Fibroblast of lung (primary cell): ENCODE measurements around the gene RGS16. TPM values are rescaled to one million over a fixed set of nuclear protein-coding genes. Genes with fewer than 3 reads are reported as not detected.

Experiments used
- DNase-seq, 2 donors: peaks; one replicate each; pipeline versions ENCODE4 v3.0.0 to v3.0.0-alpha.2; 2010; ENCODE audit warnings: low read depth in 2 of 2
- H2AFZ ChIP-seq: 2 replicates; pipeline ENCODE4 v1.5.1; 2012; ENCODE audit warnings: low read length, control low read depth, inconsistent platforms
- H3K27ac ChIP-seq: 2 replicates; pipeline ENCODE4 v1.5.1; 2011; ENCODE audit warnings: low read length, control low read depth; ENCODE audit not compliant: insufficient read depth
- H3K27me3 ChIP-seq: 2 replicates; pipeline ENCODE4 v1.5.1; 2011; ENCODE audit warnings: mild to moderate bottlenecking, low read length; ENCODE audit not compliant: control insufficient read depth, insufficient read depth
- H3K36me3 ChIP-seq: 2 replicates; pipeline ENCODE4 v1.5.1; 2011; ENCODE audit warnings: low read length; ENCODE audit not compliant: control insufficient read depth, insufficient read depth
- H3K4me1 ChIP-seq: 2 replicates; pipeline ENCODE4 v1.5.1; 2011; ENCODE audit warnings: low read length; ENCODE audit not compliant: control insufficient read depth, insufficient read depth; ENCODE audit errors: extremely low read depth
- H3K4me2 ChIP-seq: 2 replicates; pipeline ENCODE4 v1.5.1; 2011; ENCODE audit warnings: low read length, control low read depth; ENCODE audit not compliant: insufficient read depth; ENCODE audit errors: extremely low read depth
- H3K4me3 ChIP-seq, 4 experiments: fragments of 200-600 bp in 1 of 4; sonication (generic) in 1 of 4; replicated peaks in 1 of 4; 2 replicates each; pipeline ENCODE4 v1.5.1; 2011 to 2016; ENCODE audit warnings: low read length in 4 of 4, low read depth in 3 of 4, mild to moderate bottlenecking in 3 of 4, control low read depth in 2 of 4, inconsistent platforms in 1 of 4, mixed read lengths in 1 of 4; ENCODE audit not compliant: insufficient read depth in 1 of 4; ENCODE audit errors: control extremely low read depth in 1 of 4
- H3K79me2 ChIP-seq: 2 replicates; pipeline ENCODE4 v1.5.1; 2012; ENCODE audit warnings: mild to moderate bottlenecking, low read length, inconsistent platforms; ENCODE audit not compliant: control insufficient read depth, insufficient read depth
- H3K9ac ChIP-seq: 2 replicates; pipeline ENCODE4 v1.5.1; 2011; ENCODE audit warnings: mild to moderate bottlenecking, low read length, control low read depth; ENCODE audit not compliant: insufficient read depth
- H3K9me3 ChIP-seq: 2 replicates; pipeline ENCODE4 v1.5.1; 2012; ENCODE audit warnings: low read depth, low read length; ENCODE audit not compliant: control insufficient read depth, insufficient read depth
- H4K20me1 ChIP-seq: 2 replicates; pipeline ENCODE4 v1.5.1; 2011; ENCODE audit warnings: low read length; ENCODE audit not compliant: control insufficient read depth, insufficient read depth; ENCODE audit errors: extremely low read depth
- CTCF ChIP-seq, 2 donors: IDR thresholded peaks in 1 of 2; conservative IDR thresholded peaks in 1 of 2; 1 replicate in 1 of 2; 2 replicates in 1 of 2; pipeline ENCODE4 v1.5.1; 2011 to 2012; ENCODE audit warnings: low read length in 2 of 2, control low read depth in 1 of 2, inconsistent platforms in 1 of 2, low read depth in 1 of 2, mild to moderate bottlenecking in 1 of 2
- EZH2 ChIP-seq: IDR thresholded peaks from 2 replicates; pipeline ENCODE4 v1.5.1; 2012; ENCODE audit warnings: low read length, control low read depth, mild to moderate bottlenecking; ENCODE audit errors: missing control alignments
- polyA plus RNA-seq, 2 donors: library from polyadenylated mRNA; depleted of rRNA in 1 of 2; stranded (reverse) in 1 of 2; unstranded in 1 of 2; fragments of >200 nt; gene quantifications; 2 replicates each; pipeline ENCODE4 v1.2.1, GENCODE V29; 2011 to 2012; ENCODE audit warnings: missing spikeins in 1 of 2
- total RNA-seq: library from RNA; depleted of rRNA; stranded (reverse); fragments of >200 nt; gene quantifications from 2 replicates; pipeline ENCODE4 v1.2.1, GENCODE V29; 2014

RGS16 gene
- total and polyA plus RNA-seq, 2 donors (not counting 1 experiment from before 2014, with no cell fraction given), result 0.17 to 0.33 TPM

GRCh38 chr1:182624577-182624976 lies 20.4 kb upstream of the RGS16 start:
- Histone ChIP-seq H3K27ac (no peak overlapping the region), H3K79me2 (no peaks in the 10 kb centered on the region), H3K9me3 (no peaks in the 10 kb centered on the region), H3K27me3 (peaks cover 3% of the 10 kb centered on the region), H3K4me2 (no peak overlapping the region), H3K4me1 (no peaks in the 10 kb centered on the region), H2AFZ (no peak overlapping the region), H3K4me3 (no peak overlapping the region), H3K36me3 (no peaks in the 10 kb centered on the region), H3K9ac (no peak overlapping the region), H4K20me1 (no peaks in the 10 kb centered on the region)
- no peak for DNase-seq
- TF ChIP-seq CTCF (conservative IDR thresholded peaks at IDR 0.05 in 1 of 2, IDR thresholded peaks at IDR 0.05 in 1 of 2; ENCODE audit: low read depth in 1 of 2, low read length in 2 of 2) (no peak), EZH2 (no peak)

GRCh38 chr1:182622901-182623528 lies 18.8 kb upstream of the RGS16 start:
- no peaks in the 10 kb centered on the region for H3K9me3 ChIP-seq
- H3K4me1 ChIP-seq, result no peaks in the 10 kb centered on the region
- peaks cover 6% of the 10 kb centered on the region for H3K27me3 ChIP-seq
- no peaks in the 10 kb centered on the region for H3K36me3 ChIP-seq
- H4K20me1 ChIP-seq, result no peaks in the 10 kb centered on the region
- no peak overlapping the region for H3K27ac ChIP-seq
- no peak for DNase-seq
- H3K79me2 ChIP-seq, result no peaks in the 10 kb centered on the region
- TF ChIP-seq EZH2 (no peak), CTCF (conservative IDR thresholded peaks at IDR 0.05 in 1 of 2, IDR thresholded peaks at IDR 0.05 in 1 of 2; ENCODE audit: low read depth in 1 of 2, low read length in 2 of 2) (no peak)
- no peak overlapping the region for H3K9ac ChIP-seq
- H3K4me3 ChIP-seq, result no peak overlapping the region
- H3K4me2 ChIP-seq, result no peak overlapping the region
- no peak overlapping the region for H2AFZ ChIP-seq

GRCh38 chr1:182621906-182622305 lies 17.7 kb upstream of the RGS16 start:
- Histone ChIP-seq H3K9ac (no peak overlapping the region), H3K36me3 (no peaks in the 10 kb centered on the region), H3K4me2 (no peak overlapping the region), H3K79me2 (no peaks in the 10 kb centered on the region), H3K4me1 (no peaks in the 10 kb centered on the region), H3K27ac (no peak overlapping the region), H3K9me3 (no peaks in the 10 kb centered on the region), H2AFZ (no peak overlapping the region), H4K20me1 (no peaks in the 10 kb centered on the region), H3K4me3 (no peak overlapping the region), H3K27me3 (peaks cover 8% of the 10 kb centered on the region)
- DNase-seq, result no peak
- TF ChIP-seq CTCF (conservative IDR thresholded peaks at IDR 0.05 in 1 of 2, IDR thresholded peaks at IDR 0.05 in 1 of 2; ENCODE audit: low read depth in 1 of 2, low read length in 2 of 2), result no peak
- no peak for TF ChIP-seq EZH2
